ENCODE measurements around the gene ZNF462.

DNA sequence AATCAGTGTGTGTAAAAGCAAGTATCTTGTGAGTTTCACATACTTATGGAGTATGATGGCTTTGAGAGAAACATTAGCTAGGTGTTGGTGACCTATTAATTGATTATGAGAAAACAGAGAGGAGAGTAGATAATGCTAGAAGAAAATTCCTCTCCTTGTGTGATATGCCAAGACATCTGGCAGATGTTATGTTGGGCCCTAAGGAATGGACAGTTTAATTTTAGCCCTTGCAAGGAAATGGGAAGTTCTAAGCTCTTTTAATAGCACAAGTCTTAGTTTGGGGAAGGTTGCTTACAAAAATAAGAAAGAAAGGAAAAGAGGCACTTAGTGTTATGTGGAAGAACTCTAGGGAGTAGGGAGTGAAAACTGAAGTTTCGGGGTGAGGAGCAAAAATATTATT lies 5.1 kb downstream of the ZNF462 start:
- TF ChIP-seq ZNF24 (IDR thresholded peaks at IDR 0.05) (no peak), RELA (CRISPR knock-in tag; IDR thresholded peaks at IDR 0.05) (no peak)
